ENCODE measurements around the gene MVD. TPM values are rescaled to one million over a fixed set of nuclear protein-coding genes. Genes with fewer than 3 reads are reported as not detected.

The MVD gene
- total and polyA plus RNA-seq, 2 of the 13 experiments (the other 11 are each of a cell fraction or from before 2014, with no cell fraction given), result 28.1 to 187 TPM

GRCh38 chr16:88694221-88695087 is 31.6 kb upstream of the MVD start (continued):
- TF ChIP-seq ZNF362 (CRISPR knock-in tag; IDR thresholded peaks at IDR 0.05; ENCODE audit: borderline replicate concordance) (no peak), ZNF687 (CRISPR knock-in tag; IDR thresholded peaks at IDR 0.05) (0 out of 2 replicates have a peak, but pooled peaks have one; percentile 10), E2F2 (CRISPR knock-in tag; IDR thresholded peaks at IDR 0.05; ENCODE audit: borderline replicate concordance) (no peak), KLF16 (CRISPR knock-in tag; IDR thresholded peaks at IDR 0.05) (no peak), ZNF574 (CRISPR knock-in tag; IDR thresholded peaks at IDR 0.05) (no peak), YEATS2 (CRISPR knock-in tag; IDR thresholded peaks at IDR 0.05; ENCODE audit: borderline replicate concordance) (no peak), PBX2 (CRISPR knock-in tag; IDR thresholded peaks at IDR 0.05) (no peak), ZNF33A (CRISPR knock-in tag; IDR thresholded peaks at IDR 0.05; ENCODE audit: borderline replicate concordance) (no peak), TFDP2 (CRISPR knock-in tag; IDR thresholded peaks at IDR 0.05) (no peak), ZNF788 (CRISPR knock-in tag; IDR thresholded peaks at IDR 0.05; ENCODE audit: borderline replicate concordance) (no peak), NCOA1 (CRISPR knock-in tag; IDR thresholded peaks at IDR 0.05) (no peak), KMT2B (CRISPR knock-in tag; IDR thresholded peaks at IDR 0.05) (no peak), MYC (CRISPR knock-in tag; IDR thresholded peaks at IDR 0.05; ENCODE audit: borderline replicate concordance) (0 out of 2 replicates have a peak, but pooled peaks have one; percentile 3), ZNF564 (CRISPR knock-in tag; IDR thresholded peaks at IDR 0.05) (no peak), ZNF614 (CRISPR knock-in tag; IDR thresholded peaks at IDR 0.05; ENCODE audit: borderline replicate concordance) (no peak), ZSCAN31 (CRISPR knock-in tag; IDR thresholded peaks at IDR 0.05; ENCODE audit: low read depth) (no peak)

Measured in HepG2 (cell line).